Ishikawa (cell line): ENCODE measurements around the gene FN3KRP.

Experiments
- CEBPB ChIP-seq: IDR thresholded peaks from 2 replicates; pipeline ENCODE4 v1.6.1; 2012
- CREB1 ChIP-seq: IDR thresholded peaks from 2 replicates; pipeline ENCODE4 v1.6.1; 2012; ENCODE audit warnings: low read depth
- EGR1 ChIP-seq: IDR thresholded peaks from 2 replicates; pipeline ENCODE4 v1.6.1; 2012
- EP300 ChIP-seq: IDR thresholded peaks from 2 replicates; pipeline ENCODE4 v1.6.1; 2012; ENCODE audit warnings: borderline replicate concordance
- FOXM1 ChIP-seq: IDR thresholded peaks from 2 replicates; pipeline ENCODE4 v1.6.1; 2012; ENCODE audit warnings: low read depth, borderline replicate concordance
- NFIC ChIP-seq: IDR thresholded peaks from 2 replicates; pipeline ENCODE4 v1.6.1; 2012
- RAD21 ChIP-seq: IDR thresholded peaks from 2 replicates; pipeline ENCODE4 v1.6.1; 2012; ENCODE audit warnings: low read depth
- TAF1 ChIP-seq: IDR thresholded peaks from 2 replicates; pipeline ENCODE4 v1.6.1; 2012; ENCODE audit warnings: low read depth, mild to moderate bottlenecking
- TCF12 ChIP-seq: IDR thresholded peaks from 2 replicates; pipeline ENCODE4 v1.6.1; 2012; ENCODE audit warnings: low read depth
- TEAD4 ChIP-seq: IDR thresholded peaks from 2 replicates; pipeline ENCODE4 v1.6.1; 2012
- YY1 ChIP-seq: IDR thresholded peaks from 2 replicates; pipeline ENCODE4 v1.6.1; 2012; ENCODE audit warnings: low read depth
- ZBTB7A ChIP-seq: IDR thresholded peaks from 2 replicates; pipeline ENCODE4 v1.6.1; 2012; ENCODE audit warnings: low read depth
- TF ChIP-seq, protein P1 (sequence below): IDR thresholded peaks from 2 replicates; pipeline ENCODE4 v1.6.1; 2012
- TF ChIP-seq, protein P2 (sequence below): IDR thresholded peaks from 2 replicates; pipeline ENCODE4 v1.6.1; 2012; ENCODE audit warnings: low read depth, mild to moderate bottlenecking
- TF ChIP-seq, protein P3 (sequence below): IDR thresholded peaks from 2 replicates; pipeline ENCODE4 v1.6.1; 2012

Gene FN3KRP

DNA sequence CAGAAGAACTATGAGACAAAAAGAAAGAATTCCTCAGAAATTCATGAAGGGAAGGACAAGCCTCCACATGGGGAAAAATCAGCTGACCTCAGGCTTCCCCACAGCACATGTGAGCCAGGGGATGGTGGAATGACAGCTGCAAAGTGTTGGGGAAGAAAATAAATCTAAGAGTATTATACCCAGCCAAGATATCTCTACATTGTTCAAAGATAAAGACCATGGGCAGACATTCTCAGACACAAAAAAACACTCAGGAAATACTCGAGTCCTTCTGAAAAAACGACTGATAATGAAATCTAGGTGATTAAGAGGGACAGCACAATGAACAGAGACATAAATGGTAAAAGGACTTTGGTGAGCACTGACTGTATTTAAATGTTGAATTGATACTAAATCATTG lies 21.9 kb upstream of the FN3KRP start:
- TF ChIP-seq, protein P1, sequence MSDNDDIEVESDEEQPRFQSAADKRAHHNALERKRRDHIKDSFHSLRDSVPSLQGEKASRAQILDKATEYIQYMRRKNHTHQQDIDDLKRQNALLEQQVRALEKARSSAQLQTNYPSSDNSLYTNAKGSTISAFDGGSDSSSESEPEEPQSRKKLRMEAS: no peak
- TF ChIP-seq, protein P2, sequence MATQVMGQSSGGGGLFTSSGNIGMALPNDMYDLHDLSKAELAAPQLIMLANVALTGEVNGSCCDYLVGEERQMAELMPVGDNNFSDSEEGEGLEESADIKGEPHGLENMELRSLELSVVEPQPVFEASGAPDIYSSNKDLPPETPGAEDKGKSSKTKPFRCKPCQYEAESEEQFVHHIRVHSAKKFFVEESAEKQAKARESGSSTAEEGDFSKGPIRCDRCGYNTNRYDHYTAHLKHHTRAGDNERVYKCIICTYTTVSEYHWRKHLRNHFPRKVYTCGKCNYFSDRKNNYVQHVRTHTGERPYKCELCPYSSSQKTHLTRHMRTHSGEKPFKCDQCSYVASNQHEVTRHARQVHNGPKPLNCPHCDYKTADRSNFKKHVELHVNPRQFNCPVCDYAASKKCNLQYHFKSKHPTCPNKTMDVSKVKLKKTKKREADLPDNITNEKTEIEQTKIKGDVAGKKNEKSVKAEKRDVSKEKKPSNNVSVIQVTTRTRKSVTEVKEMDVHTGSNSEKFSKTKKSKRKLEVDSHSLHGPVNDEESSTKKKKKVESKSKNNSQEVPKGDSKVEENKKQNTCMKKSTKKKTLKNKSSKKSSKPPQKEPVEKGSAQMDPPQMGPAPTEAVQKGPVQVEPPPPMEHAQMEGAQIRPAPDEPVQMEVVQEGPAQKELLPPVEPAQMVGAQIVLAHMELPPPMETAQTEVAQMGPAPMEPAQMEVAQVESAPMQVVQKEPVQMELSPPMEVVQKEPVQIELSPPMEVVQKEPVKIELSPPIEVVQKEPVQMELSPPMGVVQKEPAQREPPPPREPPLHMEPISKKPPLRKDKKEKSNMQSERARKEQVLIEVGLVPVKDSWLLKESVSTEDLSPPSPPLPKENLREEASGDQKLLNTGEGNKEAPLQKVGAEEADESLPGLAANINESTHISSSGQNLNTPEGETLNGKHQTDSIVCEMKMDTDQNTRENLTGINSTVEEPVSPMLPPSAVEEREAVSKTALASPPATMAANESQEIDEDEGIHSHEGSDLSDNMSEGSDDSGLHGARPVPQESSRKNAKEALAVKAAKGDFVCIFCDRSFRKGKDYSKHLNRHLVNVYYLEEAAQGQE: no peak
- TF ChIP-seq TEAD4 (no peak), NFIC (no peak), YY1 (no peak), CREB1 (no peak)

DNA sequence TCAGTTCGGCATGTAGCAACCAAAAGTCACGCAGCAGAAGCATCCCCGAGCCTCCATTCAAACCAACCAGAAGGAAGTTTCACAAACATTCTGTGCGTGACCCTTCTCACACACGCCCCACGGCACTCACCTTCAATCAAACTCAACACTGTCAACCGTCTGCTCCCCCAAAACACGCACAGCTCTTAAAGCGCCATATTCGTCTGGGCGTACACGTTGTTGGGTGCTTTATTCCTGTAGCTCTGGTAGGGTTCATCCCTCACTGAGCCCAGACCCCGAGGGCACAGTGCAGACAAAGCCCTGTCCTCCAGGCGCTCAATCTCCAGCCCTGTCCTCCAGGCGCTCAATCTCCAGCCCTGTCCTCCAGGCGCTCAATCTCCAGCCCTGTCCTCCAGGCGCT lies 20.2 kb upstream of the FN3KRP start:
- TF ChIP-seq TAF1: no peak

DNA sequence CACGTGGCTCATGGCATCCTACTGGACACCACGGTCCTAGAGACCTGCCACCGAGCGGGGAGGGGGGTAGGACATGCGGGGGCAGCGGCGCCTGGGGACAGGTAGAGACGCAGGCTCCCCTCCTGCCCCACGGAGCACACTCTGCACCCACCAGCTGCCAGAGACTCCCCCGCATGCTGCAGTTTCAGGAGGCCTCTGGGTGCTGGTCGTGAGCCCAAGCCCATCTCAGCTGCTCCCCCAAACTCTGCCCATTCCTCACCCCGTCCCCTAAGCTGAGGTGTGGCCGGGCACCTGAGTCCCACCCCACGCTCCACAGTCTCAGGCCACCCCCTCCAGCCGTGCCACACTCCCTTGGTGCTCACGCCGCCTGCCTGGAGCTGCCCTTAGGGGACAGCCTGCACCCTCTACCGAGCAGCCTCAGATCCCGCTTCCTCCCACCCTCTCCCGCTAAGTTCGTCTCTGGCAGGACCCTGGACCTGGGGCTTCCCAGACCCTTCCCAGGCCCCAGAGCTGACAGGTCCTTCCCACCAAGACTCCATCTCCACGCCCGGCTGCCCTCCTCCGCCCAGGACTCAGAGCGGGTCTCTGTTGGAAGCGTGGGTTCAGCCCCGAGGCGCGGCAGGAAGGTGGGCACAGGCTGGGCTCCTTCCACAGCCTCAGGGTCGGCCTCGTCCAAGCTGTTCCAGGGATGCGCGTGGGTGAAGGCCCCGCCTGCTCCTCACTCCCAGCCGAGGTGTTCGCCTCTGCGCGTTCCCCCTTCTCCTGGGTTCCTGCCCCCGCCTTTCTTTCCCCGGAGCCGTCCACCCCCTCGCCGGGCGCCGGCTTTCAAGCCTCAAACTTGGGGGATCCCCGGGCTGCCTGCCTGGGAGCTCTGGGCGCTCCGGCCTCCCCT lies 19.3 kb upstream of the FN3KRP start:
- TF ChIP-seq EGR1 (no peak), TCF12 (no peak), TEAD4 (no peak), CREB1 (no peak), EP300 (no peak), TAF1 (no peak), ZBTB7A (no peak), FOXM1 (no peak), NFIC (no peak), RAD21 (no peak), CEBPB (no peak), YY1 (no peak)
- TF ChIP-seq, protein P3, sequence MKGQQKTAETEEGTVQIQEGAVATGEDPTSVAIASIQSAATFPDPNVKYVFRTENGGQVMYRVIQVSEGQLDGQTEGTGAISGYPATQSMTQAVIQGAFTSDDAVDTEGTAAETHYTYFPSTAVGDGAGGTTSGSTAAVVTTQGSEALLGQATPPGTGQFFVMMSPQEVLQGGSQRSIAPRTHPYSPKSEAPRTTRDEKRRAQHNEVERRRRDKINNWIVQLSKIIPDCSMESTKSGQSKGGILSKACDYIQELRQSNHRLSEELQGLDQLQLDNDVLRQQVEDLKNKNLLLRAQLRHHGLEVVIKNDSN: no peak
- TF ChIP-seq, protein P2: no peak
- TF ChIP-seq, protein P1: no peak

DNA sequence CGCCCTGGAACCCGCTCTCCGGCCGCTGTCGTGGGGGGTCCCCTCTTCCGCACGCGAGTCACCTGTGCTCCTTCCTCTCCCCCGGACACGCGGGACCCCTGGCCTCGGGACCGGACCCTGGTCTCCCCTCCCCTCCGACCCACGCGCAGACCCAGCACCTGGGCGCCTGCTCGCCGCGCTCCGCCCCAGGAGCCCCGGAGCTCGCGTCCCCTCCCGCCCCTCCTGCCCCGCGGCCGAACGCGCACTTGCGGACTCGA lies 18.8 kb upstream of the FN3KRP start:
- TF ChIP-seq ZBTB7A (peak; percentile 80; the same call in 1 of the 2 replicates), TAF1 (no peak)

DNA sequence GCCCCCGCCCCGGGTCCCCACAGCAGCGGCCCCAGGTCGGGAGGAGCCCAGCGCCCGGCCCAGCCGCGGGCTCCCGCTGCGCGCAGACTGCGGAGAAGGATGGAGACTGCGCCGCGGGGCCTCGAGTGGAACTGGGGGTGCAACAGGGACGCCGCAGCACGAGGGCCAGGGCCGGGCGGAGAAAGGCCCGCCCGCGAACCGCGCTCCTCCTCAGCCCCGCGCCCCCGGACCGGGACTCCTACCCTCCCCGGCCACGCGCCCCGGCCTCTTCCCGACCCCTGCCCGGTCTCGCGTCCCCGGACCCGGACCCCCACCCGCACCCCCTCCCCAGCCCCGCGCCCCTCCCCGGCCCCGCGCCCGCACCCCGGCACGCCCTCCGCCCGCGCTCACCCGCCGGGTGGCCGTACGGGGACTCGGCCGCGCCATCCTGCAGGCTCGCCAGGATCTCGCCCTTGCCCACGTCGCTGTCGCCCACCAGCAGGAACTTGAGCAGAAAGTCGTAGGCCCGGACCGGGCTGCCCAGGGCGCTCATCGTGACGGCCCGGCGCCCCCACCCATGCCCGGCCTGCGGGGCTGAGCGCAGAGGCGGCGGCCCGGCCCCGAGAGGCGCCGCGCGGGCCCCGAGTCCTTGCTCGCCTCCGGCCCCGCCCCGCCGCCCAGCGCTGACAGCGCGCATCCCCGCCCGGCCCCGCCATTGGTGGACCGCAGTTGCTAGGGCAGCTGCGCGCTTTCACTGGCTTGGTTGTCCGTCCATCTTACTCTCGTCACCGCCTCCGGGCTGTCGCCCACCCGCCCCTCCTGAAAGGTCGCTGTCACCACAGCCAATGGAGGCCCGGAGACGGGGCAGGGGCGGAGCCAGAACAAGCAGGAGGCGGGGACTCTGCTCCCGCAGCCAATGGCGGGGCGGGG lies 18.2 kb upstream of the FN3KRP start, which contains the start of gene RAB40B:
TSS of gene RAB40B (minus strand) at position 634 of the 909 bp plus-strand sequence. CDS start at position 532, 102 bp downstream.
- TF ChIP-seq FOXM1: no peak
- TF ChIP-seq ZBTB7A: peak; percentile 4; the same call in 1 of the 2 replicates
- TF ChIP-seq, protein P1: peak; percentile 93
- TF ChIP-seq CREB1: peak; percentile 65

DNA sequence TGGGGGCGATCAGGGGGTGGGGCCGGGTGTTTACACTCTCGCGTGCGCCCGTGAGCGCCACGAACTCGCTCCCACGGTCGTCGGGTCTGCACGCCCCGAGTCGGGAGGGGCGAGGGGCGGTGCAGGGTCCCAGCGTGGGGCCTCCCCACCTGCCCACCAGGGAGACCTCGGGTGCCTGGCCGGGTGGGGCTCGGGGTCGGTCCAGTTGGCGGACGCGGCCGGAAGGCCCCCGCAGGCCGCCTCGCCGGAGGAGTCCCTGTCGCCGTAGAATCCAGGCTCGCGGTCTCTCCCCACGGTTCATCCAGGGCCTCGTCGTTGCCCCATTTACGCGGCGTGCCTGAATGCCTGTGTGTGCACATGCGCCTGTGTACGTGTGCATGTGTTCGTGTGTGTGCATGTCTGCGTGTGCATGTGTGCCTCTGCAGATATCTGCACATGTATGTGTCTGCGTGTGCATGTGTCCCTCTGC lies 17.5 kb upstream of the FN3KRP start:
- TF ChIP-seq YY1 (no peak), TAF1 (no peak), CREB1 (no peak), ZBTB7A (peak; percentile 67; the same call in 1 of the 2 replicates), TEAD4 (no peak), EP300 (no peak), CEBPB (no peak), NFIC (no peak)
- TF ChIP-seq, protein P1: peak; percentile 53; the same call in 1 of the 2 replicates
